Activated CD8-positive, alpha-beta memory T cell treated with anti-CD3 and anti-CD28 coated beads, Interleukin-2, amount 50 U/mL, for 1 hour (primary cell): ENCODE results near the gene PDZRN4.

Experiments
- DNase-seq: peaks from one replicate; pipeline ENCODE4 v3.0.0-alpha.2; 2020; ENCODE audit errors: extremely low read depth

Gene PDZRN4

DNA sequence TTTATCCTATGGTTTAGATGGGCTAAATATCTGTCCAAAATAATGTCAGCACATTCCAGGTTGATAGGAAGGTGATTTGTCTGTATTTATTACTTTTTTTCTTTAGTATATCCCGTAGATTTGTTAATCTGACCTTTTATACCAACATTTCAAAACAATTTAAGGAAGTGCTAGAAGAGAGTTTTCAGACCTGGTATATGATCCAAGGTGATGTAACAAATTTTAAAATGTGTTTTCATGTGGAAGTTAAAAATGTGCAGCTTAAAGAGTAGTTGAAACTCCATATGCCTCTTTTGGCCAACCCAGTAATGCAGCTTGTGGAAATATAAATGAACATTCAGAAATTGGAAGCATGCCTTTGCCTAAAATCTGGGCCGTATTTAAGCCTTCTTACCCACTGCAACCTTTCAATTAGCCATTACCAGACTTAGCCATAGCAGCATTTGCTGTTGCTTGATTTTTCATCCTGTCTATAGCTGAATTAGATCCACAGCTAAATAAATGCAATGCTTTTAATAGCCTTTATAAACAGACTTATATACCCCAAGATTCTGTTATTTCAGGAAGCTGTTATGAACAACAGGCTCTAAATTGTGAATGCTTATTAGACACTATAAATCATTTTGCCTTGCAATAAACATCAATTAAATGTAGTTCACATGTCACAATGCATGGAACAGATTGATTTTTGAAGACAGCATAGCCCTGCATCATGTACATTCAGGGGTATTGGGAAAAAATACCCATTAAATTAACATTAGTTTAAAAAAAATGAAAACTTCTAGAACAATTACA lies 271.2 kb downstream of the PDZRN4 start:
- no peak for DNase-seq

DNA sequence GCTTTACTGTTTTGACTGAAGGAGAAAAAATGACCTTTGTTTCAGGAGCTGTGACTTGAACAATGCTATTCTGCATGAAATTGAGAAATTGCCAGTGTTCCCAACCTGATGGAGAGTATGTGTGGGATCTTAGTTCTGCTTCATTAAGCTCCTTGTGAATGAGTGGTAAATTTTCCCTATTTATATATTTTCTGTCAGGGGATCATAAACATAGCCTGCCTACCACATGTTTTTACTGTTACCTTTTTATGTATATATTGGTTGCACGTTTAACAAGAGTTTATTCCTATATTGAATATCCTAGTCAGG lies 271.7 kb downstream of the PDZRN4 start:
- DNase-seq = no peak

DNA sequence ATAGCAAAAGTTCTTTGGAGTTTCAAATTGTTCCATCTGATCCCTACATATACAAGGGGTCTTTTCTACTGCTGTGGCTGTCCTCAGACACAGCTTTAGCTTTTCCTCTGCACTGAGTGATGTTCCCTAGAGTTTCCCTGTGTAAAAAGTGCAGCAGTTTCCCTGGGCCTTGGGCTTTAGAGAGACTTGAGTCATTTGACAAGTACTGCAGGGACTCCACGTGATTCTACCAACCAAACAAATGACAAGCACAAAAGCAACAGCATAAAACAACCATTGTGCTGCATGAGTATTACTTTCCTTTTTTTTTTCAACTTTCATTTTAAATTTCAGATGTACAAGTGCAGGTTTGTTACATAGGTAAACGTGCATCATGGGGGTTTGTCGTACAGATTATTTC lies 272.8 kb downstream of the PDZRN4 start:
- DNase-seq = no peak

DNA sequence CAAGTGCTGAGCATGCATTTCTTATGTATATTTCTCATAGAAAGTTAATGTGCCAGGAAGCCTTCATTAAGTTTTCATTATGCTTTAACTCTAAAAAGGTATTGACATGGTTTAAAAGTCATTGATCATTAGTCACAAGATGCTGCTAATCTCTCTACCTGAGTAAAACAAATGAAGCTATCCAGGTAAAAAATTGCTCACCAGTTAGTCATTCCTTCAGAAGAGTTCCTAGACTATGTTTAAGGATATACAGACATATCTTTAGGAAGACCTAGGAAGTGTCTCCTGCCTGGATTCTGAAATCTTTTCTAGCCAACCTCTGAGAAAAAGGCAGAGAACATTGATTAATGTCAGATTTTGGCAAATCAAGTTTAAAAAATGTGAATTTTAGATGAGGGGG lies 274.2 kb downstream of the PDZRN4 start:
- no peak for DNase-seq

DNA sequence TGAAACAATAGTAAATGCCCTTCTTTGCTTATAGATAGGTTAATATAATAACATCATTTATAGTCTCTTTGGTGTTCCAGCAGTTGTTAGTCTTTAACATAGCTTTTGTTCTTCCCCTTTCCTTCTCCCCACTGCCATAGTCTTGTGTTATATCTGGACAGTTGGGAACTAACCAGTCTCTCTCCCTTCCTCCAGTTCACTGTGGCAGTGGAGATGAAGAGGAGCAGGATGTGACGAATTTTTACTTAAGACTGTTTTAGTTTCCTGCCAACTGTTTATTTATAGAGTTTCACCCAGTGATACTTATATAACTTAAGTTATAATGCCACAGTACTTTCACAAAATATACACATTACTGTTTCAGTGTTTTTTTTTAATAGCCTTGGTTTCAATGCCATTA lies 277.4 kb downstream of the PDZRN4 start:
- DNase-seq = no peak

DNA sequence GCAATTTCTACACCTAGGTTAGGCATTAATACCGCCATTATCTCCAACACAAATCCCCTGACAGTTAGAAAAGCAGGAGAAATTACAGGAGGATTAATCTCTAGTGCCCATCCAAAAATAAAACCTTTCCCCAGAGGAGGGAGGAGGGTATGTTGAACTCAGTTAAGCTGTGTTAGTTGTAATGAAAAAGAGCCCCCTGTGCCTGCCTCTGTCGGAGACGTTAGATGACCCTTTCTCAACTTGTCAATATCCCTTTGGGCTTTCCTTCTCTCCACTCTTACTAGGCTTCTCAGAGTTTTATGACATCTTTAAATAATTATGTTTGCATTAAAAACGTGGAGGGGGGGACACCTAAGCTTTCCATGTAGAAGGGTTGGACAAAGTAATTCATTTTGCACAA lies 278.2 kb downstream of the PDZRN4 start:
- no peak for DNase-seq

DNA sequence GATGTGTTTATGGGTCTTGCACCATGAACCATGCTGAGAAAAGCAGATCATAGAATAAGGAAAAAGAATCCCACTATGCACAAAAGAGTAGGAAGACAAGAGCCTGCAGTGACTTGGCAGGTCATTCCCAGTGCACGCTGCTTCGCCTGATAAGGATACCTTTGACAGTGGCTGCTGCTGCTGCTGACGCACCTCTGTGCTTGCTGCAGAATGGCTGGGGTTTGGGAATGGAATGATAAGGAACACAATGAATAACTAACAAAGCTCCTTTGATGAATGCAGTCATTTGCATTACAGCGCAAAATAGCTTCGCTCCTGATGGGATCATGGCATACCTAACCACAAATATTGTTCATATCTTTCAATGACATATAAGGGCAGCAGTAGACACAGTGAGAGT lies 278.7 kb downstream of the PDZRN4 start:
- no peak for DNase-seq

DNA sequence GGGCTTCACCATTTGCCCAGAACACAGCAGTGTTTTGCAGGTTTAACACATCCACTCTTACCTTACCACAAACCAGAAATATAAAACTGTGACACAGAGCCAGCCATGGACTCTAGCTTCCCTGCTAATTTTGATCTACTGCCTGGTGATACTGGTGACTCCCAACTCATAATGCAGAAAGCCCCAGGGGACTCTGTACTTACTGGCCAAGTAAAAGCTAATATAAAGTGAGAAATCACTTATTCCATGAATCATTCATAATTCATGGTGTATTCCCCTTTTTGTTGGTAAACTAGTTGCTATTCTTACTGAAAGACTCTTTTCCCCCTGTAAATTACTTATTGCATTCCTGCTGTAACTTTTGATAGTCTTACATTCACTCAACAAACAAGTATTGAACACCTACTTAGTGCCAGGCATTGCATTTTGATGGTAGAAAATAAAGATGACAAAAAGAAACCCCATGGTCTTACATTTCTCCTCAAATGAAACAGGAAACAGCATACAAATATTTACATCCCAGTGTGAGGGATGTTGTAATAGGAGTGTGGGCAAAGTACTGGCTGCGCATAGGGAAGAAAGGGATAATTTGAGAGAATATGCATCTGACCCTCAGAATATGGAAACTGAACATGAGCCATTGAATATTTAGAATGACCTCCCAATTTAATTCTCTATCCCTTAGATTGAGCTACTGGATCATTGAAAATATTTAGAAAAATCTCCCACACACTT lies 279.6 kb downstream of the PDZRN4 start:
- DNase-seq = no peak

DNA sequence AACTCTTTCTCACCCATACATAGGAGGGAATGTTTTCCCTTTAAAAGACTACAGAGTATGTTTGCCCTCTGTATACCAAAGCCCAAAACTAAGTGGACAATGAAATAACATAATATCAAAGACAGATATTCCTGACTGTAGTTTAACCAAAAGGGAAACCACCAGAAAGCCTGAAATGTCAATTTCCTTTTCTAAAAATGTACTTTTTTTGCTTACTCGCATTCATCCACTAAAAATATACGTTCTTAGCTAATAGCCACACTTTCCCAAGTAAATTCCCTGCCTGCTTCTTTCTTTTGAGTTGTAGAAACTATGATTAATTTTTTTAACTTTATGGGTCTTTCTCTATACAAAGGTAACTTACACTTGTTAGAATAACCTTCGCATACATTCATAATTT lies 280.2 kb downstream of the PDZRN4 start:
- no peak for DNase-seq

DNA sequence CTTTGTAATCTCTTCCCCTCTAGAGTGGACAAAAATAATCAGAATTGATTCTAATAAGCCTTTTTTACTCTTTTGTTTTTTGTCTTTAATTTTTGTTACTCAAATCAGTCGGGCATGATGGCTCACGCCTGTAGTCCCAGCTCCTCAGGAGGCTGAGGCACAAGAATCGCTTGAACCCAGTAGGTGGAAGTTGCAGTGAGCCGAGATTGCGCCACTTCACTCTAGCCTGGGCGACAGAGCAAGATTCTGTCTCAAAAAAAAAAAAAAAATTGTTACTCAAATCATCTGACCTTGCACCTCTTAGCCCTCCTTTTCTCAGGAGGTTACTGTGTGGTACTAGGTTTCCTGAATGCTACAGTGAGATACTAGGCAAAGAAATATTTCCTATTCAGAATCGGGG lies 280.6 kb downstream of the PDZRN4 start:
- DNase-seq = no peak

DNA sequence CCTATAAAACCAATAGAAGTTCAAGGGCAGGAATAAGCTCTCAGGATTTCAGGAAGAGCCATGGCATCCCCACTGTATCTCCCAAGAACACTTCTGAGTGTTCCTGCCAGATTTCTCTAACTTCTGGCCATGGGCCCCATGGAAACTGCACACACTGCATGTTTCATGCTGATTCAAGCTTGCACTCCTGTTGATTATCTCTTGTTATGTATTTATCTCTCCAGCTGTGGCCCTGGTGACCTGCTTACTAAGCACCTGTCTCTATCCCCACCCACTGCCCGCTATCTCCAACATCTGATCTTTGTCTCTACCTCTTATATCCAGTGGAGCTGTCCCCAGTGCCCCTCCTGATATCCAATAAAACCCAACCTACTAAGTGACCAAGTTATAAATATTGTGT lies 285.3 kb downstream of the PDZRN4 start:
- DNase-seq = no peak

DNA sequence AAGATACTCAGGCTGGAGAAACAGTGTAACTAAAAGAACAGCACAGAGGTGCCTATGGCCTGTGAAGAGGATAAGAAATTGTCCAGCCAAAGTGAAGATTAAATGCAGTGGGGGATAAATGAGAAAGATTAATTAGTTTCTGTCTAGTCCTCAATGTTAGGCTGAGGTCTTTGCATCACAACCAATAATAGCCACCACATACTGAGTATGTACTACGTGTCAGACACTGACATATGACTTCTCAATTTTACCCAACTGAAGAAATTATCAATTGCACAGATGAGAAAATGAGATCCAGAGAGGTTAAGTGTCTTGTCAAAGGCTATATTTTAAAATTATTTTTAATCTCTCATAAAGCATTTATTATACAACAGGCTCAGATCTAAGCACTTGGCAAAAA lies 285.9 kb downstream of the PDZRN4 start:
- no peak for DNase-seq

DNA sequence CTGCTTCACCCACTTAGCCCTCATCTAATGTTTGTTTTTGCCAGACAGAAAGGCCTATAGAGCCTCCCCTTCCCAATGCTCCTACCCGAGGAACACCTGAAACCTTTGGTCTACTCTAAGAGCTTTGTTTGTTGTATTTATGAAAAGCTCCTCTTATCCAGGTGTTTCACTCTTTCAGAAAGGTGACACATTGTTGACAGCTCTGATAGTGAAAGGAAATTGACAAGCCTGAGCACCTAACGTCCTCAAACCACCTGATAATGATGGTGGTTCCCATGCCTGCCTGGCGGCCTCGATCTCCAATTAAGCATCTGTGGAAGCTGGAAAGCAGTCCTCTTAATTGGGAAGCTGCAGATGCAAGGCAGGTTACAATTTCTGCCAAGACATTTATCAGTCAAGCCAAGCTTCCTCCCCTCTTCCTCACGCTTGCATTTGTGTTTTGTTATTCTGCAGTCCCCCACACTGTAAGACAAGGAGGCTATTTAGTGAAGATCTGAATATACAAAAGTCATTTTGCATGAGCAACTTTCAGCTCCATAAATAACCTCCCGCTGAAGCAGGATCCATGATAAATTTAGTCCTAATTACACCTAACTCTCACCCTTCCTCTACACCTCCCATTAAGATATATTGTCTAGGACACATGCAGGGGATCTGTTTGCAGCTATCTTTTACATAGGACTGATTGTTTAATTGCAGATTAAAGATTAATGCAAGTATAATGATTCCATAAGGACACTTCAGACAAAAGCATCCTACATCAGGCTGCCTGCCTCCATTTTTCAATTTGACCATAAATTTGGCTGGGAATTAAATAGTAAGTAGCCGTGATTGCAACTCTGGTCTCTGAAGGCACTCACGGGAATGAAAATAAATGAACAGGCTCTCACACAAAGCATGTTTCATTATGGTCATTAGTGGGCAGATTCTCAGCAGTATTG lies 288.6 kb downstream of the PDZRN4 start:
- no peak for DNase-seq

DNA sequence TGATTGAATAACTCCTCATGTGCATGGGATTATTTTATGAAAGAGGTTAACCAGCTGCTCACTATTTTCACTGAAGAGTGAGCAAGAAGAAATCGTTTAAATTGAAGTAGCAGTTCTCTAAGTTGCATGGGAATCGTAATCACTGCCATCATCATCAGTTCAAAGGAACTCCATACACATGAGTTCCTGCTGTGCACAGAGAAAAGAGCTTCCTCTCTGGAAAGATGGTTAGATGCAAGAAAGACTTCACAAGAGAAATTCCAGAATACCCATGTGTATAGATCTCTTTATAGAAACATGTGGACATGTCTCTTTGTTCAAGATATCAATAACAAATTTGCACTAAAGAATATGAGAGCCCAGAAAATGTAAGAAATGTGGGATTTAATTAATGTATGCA lies 291.3 kb downstream of the PDZRN4 start:
- no peak for DNase-seq

DNA sequence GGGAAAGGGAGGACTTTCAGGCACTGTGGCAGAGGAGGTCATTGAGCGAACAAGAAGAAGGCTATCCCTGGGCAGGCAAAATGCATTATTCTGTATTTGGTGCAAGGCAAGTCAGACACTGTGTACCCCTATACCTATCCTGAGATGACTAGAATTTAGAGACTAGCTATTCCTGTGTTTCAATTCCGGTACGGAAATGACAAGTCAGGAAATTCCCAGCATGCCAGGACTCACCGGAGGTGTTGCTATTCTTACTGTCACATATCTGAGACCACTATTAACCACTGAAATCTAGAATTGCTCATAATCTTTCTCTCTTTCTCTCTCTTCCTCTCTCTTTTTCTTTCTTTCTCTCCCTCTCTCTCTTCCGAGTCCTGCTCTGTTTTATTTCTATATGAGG lies 297.1 kb downstream of the PDZRN4 start:
- no peak for DNase-seq

DNA sequence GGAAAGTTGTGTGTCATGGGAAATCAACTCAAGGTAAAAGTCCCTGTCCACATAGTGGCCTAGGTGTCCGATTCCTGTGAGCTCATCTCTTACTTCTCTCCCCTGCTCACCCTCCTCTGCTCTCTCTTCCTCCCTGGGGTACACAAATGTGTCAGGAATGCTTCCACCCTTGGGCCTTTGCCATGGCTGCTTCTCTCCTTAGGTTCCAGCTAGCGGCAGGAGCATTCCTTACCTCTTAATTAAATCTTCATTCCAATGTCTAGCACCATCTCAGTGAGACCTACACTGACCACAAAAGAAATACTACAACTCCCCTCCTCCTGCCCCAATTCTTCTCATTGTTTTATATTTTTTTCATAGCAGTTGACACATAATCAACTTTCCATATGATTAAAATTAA lies 298.6 kb downstream of the PDZRN4 start:
- no peak for DNase-seq

DNA sequence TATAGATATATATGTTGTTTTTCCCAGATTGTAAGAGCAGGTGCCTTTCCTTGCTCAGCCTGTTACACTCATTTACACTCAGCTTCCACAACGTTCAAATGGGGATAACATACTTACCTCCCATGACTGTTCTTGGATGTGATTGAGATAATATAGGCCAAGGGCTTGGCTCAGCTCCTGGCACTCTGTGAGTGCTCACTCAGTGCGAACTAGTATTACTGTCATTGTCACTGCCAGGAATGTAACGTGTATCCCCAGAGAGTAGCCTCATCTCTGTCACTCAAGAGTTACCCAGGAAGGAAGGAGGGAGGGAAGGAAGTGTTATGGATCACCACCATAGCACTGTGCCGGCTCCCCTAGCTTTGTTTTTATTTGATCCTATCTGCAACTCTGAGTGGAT lies 307.9 kb downstream of the PDZRN4 start:
- no peak for DNase-seq

DNA sequence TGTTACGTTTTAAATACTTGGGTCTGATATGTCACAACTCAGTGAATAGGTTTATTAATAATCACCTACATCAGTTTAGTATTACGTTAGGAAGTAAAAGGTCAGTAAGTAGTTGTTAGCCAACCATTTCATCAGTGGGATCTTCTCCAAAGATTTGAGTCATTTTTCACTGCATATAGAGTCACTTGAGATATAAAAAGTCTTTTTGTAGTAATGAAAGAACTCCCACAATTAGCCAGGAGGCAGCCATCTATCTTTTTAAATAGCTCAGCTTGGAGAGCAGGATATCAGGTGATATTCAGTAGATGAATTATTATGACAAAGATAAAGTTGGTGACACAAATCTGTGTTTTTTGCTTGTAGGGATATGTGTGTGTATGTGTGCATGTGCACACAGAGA lies 309.3 kb downstream of the PDZRN4 start:
- no peak for DNase-seq

DNA sequence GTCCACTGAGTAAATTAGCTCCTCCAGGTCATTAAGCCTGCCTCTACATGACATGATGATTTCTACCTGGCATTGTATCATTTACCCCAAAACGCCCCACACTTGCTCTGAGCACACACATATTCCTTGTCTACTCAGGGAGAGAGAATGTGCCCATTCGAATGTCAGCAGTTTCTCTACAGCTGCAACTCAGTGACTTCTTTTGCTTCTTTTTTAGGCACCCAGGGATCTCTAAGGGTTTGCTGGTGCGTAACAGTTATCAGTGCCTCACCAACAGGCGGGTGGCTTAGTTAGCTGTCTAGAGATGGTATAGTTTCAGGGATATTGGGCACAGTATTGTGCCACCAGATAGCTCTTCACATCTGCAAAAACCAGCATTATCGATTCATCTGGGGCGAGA lies 316.9 kb downstream of the PDZRN4 start:
- DNase-seq = no peak

DNA sequence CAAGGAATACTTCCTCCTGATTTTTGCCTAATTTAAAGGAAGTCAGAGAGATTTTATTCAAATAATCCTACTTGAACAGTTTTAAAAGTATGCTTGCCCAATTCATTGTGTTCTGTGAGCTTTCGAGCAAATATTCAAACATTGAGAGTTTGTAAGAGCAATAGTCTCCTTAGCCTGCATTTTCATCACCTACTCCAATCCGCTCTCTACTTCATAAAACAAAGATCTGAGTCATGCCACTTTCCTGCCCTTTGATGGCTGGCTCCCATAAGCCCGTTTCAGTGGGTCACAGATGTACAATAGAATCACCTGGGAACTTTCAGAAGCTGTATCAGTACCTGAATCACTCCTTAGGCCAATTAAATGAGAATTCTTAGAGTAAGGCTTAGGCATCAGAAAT lies 319.2 kb downstream of the PDZRN4 start:
- no peak for DNase-seq

DNA sequence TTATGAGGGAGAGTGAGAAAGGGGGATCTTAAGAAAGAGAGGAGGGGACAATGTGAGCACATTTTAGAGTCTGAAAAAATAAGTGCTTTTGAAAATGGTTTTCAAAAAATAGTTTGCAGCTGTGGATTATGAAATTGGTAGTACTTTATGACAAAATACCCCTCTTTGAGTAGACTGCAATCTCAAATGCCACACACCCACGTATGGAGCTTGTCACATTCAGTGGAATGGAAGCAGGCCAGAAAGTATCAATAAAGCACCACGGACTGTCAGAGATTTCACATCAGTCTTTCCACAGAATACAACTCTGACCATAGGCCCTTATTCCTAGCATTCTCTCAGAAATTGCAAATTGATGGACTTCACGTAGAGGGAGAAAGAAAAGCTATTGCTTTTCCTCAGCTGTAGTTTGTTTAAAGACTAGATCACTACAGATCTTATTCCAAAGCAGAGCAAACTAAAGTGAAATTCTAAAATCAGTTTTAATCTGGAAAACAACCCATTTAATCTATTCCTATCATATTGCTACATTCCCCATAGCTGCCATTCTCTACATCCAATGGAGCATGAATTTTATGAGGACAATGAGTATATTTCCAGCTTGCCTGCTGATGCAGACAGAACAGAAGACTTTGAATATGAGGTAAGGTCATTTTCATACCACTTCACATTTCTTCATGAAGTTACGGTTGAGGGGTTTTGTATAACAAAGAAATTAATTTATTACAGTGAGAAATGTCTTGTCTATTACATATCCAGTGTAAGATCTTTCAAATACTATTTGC lies 321.3 kb downstream of the PDZRN4 start:
- no peak for DNase-seq

DNA sequence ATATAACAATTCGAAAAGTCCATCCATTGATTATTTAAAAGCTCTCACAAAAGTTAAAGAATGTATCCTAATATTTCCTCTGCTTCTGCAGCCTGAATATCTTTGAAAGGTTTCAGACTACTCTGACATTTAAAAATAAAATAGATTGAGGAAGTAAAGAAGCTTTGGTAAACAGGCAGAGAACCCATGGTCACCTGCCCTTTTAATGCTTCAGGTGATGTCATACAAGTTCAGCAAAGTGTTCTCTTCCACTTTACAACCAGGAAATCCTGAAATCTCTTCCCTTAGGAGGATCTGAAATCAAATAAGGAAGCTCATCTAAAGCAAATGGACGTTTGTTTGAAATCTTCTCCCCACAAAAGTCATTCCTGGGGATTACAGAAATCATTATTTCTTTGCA lies 322.4 kb downstream of the PDZRN4 start:
- DNase-seq = no peak
